GM23248 (cell line): ENCODE results near the gene SSR2. TPM values are rescaled to one million over a fixed set of nuclear protein-coding genes. Genes with fewer than 3 reads are reported as not detected.
A peak's percentile ranks its signal among the peaks of the same experiment; 100 is the strongest.

ENCODE experiments used
- DNase-seq: peaks from one replicate; pipeline ENCODE4 v3.0.0-alpha.2; 2015
- H2AFZ ChIP-seq: fragments of 200-600 bp; sonication (generic); 2 replicates; pipeline ENCODE4 v1.6.1; 2016; ENCODE audit warnings: antibody characterized with exemption
- H3F3A ChIP-seq: fragments of 200-600 bp; sonication (generic); 2 replicates; pipeline ENCODE4 v1.6.1; 2016; ENCODE audit warnings: mild to moderate bottlenecking, antibody characterized with exemption, mixed run types; ENCODE audit not compliant: insufficient read depth
- H3K27ac ChIP-seq: fragments of 200-600 bp; sonication (generic); 2 replicates; pipeline ENCODE4 v1.5.1; 2016; ENCODE audit warnings: mild to moderate bottlenecking
- H3K27me3 ChIP-seq: fragments of 200-600 bp; sonication (generic); replicated peaks from 2 replicates; pipeline ENCODE4 v1.6.1; 2016; ENCODE audit warnings: mild to moderate bottlenecking; ENCODE audit not compliant: insufficient read depth
- H3K36me3 ChIP-seq: fragments of 200-600 bp; sonication (generic); 2 replicates; pipeline ENCODE4 v1.6.1; 2016; ENCODE audit warnings: low read depth, mild to moderate bottlenecking
- H3K4me1 ChIP-seq: fragments of 200-600 bp; sonication (generic); 2 replicates; pipeline ENCODE4 v1.6.1; 2016; ENCODE audit warnings: mild to moderate bottlenecking; ENCODE audit not compliant: insufficient read depth
- H3K4me2 ChIP-seq: fragments of 200-600 bp; sonication (generic); one replicate; pipeline ENCODE4 v1.6.1; 2016; ENCODE audit warnings: mild to moderate bottlenecking; ENCODE audit not compliant: unreplicated experiment
- H3K4me3 ChIP-seq: fragments of 200-600 bp; sonication (generic); 2 replicates; pipeline ENCODE4 v1.5.1; 2016; ENCODE audit warnings: mild to moderate bottlenecking
- H3K79me2 ChIP-seq: fragments of 200-600 bp; sonication (generic); 2 replicates; pipeline ENCODE4 v1.6.1; 2016; ENCODE audit warnings: mild to moderate bottlenecking; ENCODE audit not compliant: insufficient read depth
- H3K9ac ChIP-seq: fragments of 200-600 bp; sonication (generic); 2 replicates; pipeline ENCODE4 v1.6.1; 2016; ENCODE audit warnings: mild to moderate bottlenecking
- H3K9me2 ChIP-seq: fragments of 200-600 bp; sonication (generic); 2 replicates; pipeline ENCODE4 v1.6.1; 2016; ENCODE audit warnings: mixed run types, mild to moderate bottlenecking, moderate library complexity; ENCODE audit not compliant: insufficient read depth
- H3K9me3 ChIP-seq: fragments of 200-600 bp; sonication (generic); one replicate; pipeline ENCODE4 v1.6.1; 2017; ENCODE audit warnings: low read depth
- H4K20me1 ChIP-seq: fragments of 200-600 bp; sonication (generic); 2 replicates; pipeline ENCODE4 v1.6.0; 2016; ENCODE audit not compliant: insufficient read depth
- EZH2 ChIP-seq: fragments of 200-600 bp; sonication (generic); IDR thresholded peaks from 2 replicates; pipeline ENCODE4 v1.6.1; 2018; ENCODE audit warnings: antibody characterized with exemption, mild to moderate bottlenecking; ENCODE audit not compliant: insufficient read depth, poor library complexity, severe bottlenecking
- EZH2phosphoT487 ChIP-seq: fragments of 200-600 bp; sonication (generic); IDR thresholded peaks from 2 replicates; pipeline ENCODE4 v1.6.1; 2018; ENCODE audit warnings: antibody characterized with exemption, moderate library complexity, mild to moderate bottlenecking, low read depth; ENCODE audit not compliant: insufficient read depth
- WGBS, 2 experiments: methylation state at CpG; one replicate each; pipeline ENCODE4 v1.1.6; 2015 to 2017; ENCODE audit warnings: low lambda C conversion rate in 2 of 2, low coverage in 1 of 2; ENCODE audit errors: missing lambda C conversion rate in 2 of 2; 5-methylcytosine and 5-hydroxymethylcytosine counted together
- in situ Hi-C: fragments of 300-500 bp; cut with MboI; formaldehyde crosslinking; loops from 2 replicates; pipeline ENCODE4 v1.15.0; 2020
- polyA plus RNA-seq: library from polyadenylated mRNA; unstranded; fragments of >200 nt; fragmentation: Nextera tagmentation; extraction: Ambion mirVana; gene quantifications from 2 replicates; pipeline ENCODE4 v1.2.1, GENCODE V29; 2016
- total RNA-seq: library from RNA; depleted of rRNA; stranded (reverse); fragments of >200 nt; shearing (Covaris generic); gene quantifications from 2 replicates; pipeline ENCODE4 v1.2.3, GENCODE V29; 2014

SSR2 gene
- total and polyA plus RNA-seq, 2 experiments from 2014 or later, result 318 to 695 TPM

GRCh38 chr1:155974208-155975115, 46.3 kb downstream of the SSR2 start:
- no peak overlapping the region for H2AFZ ChIP-seq
- peaks cover 100% of the 10 kb centered on the region for H3K79me2 ChIP-seq
- no peaks in the 10 kb centered on the region for H3K9me3 ChIP-seq
- H3K4me1 ChIP-seq, result peaks cover 42% of the 10 kb centered on the region
- H3K4me2 ChIP-seq, result peak overlapping the region; percentile 97
- H3F3A ChIP-seq, result peaks cover 50% of the 10 kb centered on the region
- TF ChIP-seq EZH2, result no peak
- no peak for TF ChIP-seq EZH2phosphoT487
- H3K27me3 ChIP-seq, result no peaks in the 10 kb centered on the region
- in situ Hi-C loops, result no loop called here
- peak overlapping the region; percentile 96 for H3K27ac ChIP-seq
- peaks cover 8% of the 10 kb centered on the region; the same call in 1 of the 2 replicates for H3K36me3 ChIP-seq
- DNase-seq, result no peak
- peak overlapping the region; percentile 97 for H3K9ac ChIP-seq
- WGBS, 2 experiments, result 48 to 50% methylated on average over 13 of the region's 13 CpGs
- H3K4me3 ChIP-seq, result peak overlapping the region; percentile 94
- no peaks in the 10 kb centered on the region for H3K9me2 ChIP-seq
- peaks cover 12% of the 10 kb centered on the region; the same call in 1 of the 2 replicates for H4K20me1 ChIP-seq

- DNase-seq, result no peak
- Histone ChIP-seq H3K9me3 (no peaks in the 10 kb centered on the region), H4K20me1 (peaks cover 12% of the 10 kb centered on the region; the same call in 1 of the 2 replicates), H3K27ac (no peak overlapping the region), H3K4me2 (no peak overlapping the region), H3F3A (peaks cover 43% of the 10 kb centered on the region), H3K9ac (no peak overlapping the region), H3K9me2 (no peaks in the 10 kb centered on the region), H3K36me3 (peaks cover 13% of the 10 kb centered on the region; the same call in 1 of the 2 replicates), H3K27me3 (no peaks in the 10 kb centered on the region), H2AFZ (no peak overlapping the region), H3K4me3 (no peak overlapping the region), H3K4me1 (peaks cover 50% of the 10 kb centered on the region), H3K79me2 (peaks cover 100% of the 10 kb centered on the region)
- WGBS, 2 experiments, result 78 to 80% methylated on average over 2 to 3 of the region's 3 CpGs
- in situ Hi-C loops, result no loop called here
- TF ChIP-seq EZH2, result no peak
- TF ChIP-seq EZH2phosphoT487, result no peak
Measured at GRCh38 chr1:155973723-155974122, 47.0 kb downstream of the SSR2 start.

- no peak for DNase-seq
- Histone ChIP-seq H3K9ac (peak overlapping the region; percentile 2; the same call in 1 of the 2 replicates), H3K4me1 (peaks cover 51% of the 10 kb centered on the region), H3K4me2 (peak overlapping the region; percentile 4), H2AFZ (no peak overlapping the region), H3K27ac (peak overlapping the region; percentile 34), H3K79me2 (peaks cover 100% of the 10 kb centered on the region), H3K9me3 (no peaks in the 10 kb centered on the region), H3K9me2 (no peaks in the 10 kb centered on the region), H3F3A (peaks cover 48% of the 10 kb centered on the region), H3K4me3 (no peak overlapping the region), H3K27me3 (no peaks in the 10 kb centered on the region), H4K20me1 (peaks cover 12% of the 10 kb centered on the region; the same call in 1 of the 2 replicates), H3K36me3 (peaks cover 28% of the 10 kb centered on the region)
- in situ Hi-C loops, result no loop called here
- TF ChIP-seq EZH2 (no peak), EZH2phosphoT487 (no peak)
- 81 to 85% methylated on average over 9 of the region's 9 CpGs for WGBS, 2 experiments
Measured at GRCh38 chr1:155971910-155972809, 48.6 kb downstream of the SSR2 start.
